Amygdala (tissue), 56 donors: Measurements from ENCODE around the gene EPHA2.
A peak's percentile ranks its signal among the peaks of the same experiment; 100 is the strongest.

ENCODE experiments used
- DNase-seq, 56 donors: peaks; one replicate each; lab custom pipeline; 2025; lab: John Stamatoyannopoulos, UW

The EPHA2 gene

DNA sequence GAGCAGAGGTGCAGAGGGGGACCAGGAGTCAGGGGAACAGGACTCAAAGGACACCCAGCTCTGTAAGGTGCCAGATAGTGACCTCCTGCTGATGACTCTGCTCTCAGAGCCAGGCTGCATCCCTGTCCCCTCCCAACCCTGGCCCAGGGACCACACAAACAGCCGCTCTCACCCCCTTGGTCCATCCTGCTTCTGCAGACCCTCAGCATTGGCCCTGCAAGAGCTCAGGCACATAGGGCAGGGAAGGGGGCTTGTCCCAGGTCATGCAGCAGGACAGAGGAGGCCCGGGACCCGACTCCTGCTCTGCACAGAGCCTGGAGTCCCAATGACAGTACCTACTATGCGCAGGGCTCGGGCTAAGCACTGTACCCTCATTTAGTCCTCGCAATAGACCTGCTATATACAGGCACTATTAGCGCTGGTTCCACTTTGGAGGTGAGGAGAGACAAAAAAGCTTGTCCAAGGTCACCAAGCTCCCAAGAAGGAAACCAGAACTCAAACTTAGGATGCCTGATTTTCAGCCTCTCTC lies 15.7 kb downstream of the EPHA2 start:
- no peak for DNase-seq

DNA sequence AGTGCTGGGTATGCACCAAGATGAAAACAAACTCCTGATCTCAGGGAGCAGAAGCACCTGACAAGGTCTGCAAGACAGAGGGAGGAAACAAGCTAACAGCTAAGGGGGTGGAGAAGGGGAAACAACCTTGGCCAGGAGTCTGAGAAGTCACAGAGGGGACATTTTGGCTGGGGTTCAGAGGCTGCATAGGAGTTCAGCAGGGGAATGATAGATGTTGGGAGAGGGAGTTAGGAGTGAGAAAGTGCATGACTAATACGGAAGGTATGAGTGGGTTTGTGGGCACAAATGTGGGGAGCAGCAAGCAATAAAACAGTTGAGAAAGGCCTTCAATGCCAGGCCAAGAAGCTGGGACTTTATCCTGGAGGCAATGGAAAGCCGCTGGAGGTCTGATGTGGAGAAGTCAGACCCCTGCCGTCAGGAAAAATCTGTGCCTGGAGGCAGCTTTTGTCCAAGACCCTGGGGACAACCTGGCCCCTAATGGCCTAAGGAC lies 16.4 kb downstream of the EPHA2 start:
- no peak for DNase-seq

- DNase-seq, result no peak
Observed at GRCh38 chr1:16138772-16139221, 17.1 kb downstream of the EPHA2 start.

DNA sequence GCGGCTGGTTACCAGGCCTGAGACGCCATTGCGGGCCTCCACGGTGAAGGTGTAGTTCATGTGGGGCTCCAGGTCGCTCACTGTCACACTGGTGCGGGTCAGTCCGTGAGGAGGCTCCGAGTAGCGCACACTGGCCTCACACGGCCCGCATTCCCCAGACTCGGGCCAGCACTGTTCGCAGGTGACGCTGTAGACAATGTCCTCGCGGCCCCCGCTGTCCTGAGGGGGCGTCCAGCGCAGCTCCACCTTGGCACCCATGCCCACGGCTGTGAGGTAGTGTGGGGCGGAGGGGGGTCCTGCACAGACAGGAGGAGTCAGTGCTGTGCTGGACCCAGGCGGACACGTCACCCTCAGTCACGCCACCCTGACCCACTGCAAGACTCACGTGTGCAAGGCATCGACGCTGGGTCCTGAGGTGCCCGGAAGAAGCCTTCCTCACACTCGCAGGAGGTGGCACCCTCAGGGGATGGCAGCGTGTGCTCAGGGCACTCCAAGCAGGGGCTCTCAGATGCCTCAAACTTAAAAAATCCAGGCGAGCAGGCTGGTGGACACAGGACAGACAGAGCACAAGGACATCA lies 17.9 kb downstream of the EPHA2 start:
- no peak for DNase-seq

- DNase-seq, result no peak
Observed at GRCh38 chr1:16135501-16135900, 20.4 kb downstream of the EPHA2 start.

- no peak for DNase-seq
Observed at GRCh38 chr1:16134906-16135305, 21.0 kb downstream of the EPHA2 start.

GRCh38 chr1:16134066-16134801 lies 21.6 kb downstream of the EPHA2 start:
- no peak for DNase-seq

DNA sequence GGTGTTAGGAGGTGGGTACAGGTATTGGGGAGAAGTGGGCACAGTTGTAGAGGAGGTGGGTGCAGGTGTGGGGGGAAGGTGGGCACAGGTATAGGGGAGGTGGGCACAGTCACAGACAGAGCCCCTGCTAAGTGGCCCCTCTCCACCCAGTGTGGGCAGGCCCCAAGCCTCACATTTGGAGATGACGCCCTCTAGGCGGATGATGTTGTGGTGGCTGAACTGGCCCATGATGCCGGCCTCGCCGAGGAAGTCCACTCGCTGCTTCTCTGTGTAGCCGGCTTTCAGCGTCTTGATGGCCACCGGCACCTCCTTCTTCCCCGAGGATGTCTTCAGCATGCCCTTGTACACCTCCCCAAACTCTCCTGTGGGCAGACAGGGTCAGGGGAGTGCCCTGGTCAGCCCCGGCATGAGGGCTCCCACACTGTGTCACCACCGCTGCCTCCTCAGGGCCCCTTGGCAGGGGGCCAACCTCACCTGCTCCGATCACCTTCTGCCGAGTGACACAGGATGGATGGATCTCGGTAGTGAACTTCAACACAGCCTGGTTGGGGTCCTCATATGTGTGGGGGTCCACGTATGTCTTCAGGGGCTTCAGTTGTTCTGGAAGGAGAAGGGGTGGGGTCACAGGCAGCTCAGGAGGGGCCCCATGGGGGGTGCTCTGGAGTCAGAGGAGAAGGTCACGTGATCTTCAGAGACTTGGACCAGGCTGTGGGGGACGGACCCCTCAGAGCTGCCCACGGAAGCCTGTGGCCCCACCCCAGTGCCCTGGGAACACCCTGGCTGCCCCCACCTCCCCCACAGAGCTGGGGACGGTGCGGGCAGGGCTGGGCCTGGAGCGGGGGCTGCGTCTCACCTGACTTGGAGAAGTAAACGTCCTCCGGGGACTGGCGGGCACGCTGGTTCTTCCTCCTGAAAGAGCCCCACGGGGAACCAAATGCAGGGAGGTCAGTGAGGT lies 22.6 kb downstream of the EPHA2 start:
- no peak for DNase-seq

GRCh38 chr1:16132325-16132785 lies 23.5 kb downstream of the EPHA2 start:
- no peak for DNase-seq

DNA sequence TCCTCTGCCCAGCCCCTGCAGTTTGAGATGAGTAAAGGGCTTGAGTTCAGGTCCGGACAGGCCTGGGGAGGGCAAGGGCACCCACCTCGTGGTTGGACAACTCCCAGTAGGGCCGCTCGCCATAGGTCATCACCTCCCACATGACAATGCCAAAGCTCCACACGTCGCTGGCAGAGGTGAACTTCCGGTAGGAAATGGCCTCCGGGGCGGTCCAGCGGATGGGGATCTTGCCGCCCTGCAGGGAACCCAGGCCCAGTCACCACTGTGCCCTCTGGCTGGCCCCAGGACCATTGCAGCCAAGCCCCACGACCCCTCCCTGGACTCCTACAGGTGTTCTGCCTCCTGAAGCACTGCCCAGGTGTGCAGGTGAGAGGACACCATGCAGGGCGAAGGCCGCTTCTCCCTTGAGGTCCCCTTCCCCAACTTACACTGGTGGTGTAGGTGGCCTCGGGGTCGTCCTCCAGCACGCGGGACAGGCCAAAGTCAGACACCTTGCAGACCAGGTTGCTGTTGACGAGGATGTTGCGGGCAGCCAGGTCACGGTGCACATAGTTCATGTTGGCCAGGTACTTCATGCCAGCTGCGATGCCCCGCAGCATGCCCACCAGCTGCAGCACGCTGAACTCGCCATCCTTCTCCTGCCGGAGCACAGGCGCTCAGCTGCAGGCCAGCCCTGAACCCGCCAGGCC lies 24.1 kb downstream of the EPHA2 start:
- DNase-seq, result no peak

GRCh38 chr1:16130827-16131226 lies 25.0 kb downstream of the EPHA2 start:
- no peak for DNase-seq

GRCh38 chr1:16129921-16130543 lies 25.8 kb downstream of the EPHA2 start:
- DNase-seq, result no peak

GRCh38 chr1:16129316-16129715 lies 26.6 kb downstream of the EPHA2 start:
- no peak for DNase-seq

- DNase-seq, result peak in 1 of 56 donors; percentile 18
Observed at GRCh38 chr1:16128338-16128741, 27.5 kb downstream of the EPHA2 start.

GRCh38 chr1:16127676-16128337 lies 28.1 kb downstream of the EPHA2 start:
- DNase-seq, result no peak

GRCh38 chr1:16126743-16127515 lies 28.9 kb downstream of the EPHA2 start:
- DNase-seq, result no peak

DNA sequence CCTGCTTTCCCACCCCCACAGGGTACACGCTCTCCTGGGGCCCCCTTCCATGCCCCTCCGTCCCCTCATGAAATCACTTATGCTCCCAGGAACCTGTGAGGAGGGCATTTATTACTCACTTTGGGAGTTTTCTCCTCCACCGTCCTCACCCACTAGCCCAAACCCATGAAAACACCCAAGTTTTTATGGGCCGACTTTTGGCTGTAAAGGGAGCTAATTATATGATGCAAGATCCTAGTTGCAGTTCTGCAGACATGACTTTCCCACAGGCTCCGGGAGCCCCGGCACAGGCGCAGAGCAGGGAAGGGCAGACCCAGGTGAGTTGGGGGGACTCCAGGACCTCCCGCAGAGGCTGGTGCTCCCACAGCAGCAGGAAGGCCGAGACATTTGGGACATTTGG lies 29.7 kb downstream of the EPHA2 start:
- no peak for DNase-seq

DNA sequence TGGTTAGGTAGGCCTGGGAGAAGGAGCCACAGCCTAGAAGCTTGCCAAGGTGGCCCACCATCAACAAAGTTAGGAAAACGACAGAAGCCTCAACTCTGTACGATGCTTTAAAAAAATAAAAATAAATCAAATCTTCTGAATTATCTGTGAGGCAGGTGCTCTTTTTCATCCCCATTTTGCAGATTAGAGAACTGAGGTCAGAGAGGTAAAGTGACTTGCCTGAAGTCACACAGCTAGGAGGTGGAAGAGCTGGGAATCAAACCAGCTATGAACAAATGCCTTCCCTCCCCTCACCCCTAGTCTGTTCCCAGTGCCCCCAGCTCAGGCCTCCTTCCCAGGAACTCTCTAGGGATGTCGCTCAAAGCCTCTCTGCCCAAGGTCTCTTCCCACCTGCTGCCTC lies 30.4 kb downstream of the EPHA2 start:
- DNase-seq, result no peak
